Myocyte (in vitro differentiated cells): ENCODE measurements around the gene KL. TPM values are rescaled to one million over a fixed set of nuclear protein-coding genes. Genes with fewer than 3 reads are reported as not detected.

Experiments used
- DNase-seq: peaks from one replicate; pipeline ENCODE4 v3.0.0-alpha.2; 2012; ENCODE audit warnings: low read depth
- total RNA-seq: library from RNA; depleted of rRNA; stranded (reverse); fragments of >200 nt; gene quantifications from 2 replicates; pipeline ENCODE4 v1.2.3, GENCODE V29; 2014

The KL gene
- total RNA-seq, 1 donor from 2014 or later = not detected

DNA sequence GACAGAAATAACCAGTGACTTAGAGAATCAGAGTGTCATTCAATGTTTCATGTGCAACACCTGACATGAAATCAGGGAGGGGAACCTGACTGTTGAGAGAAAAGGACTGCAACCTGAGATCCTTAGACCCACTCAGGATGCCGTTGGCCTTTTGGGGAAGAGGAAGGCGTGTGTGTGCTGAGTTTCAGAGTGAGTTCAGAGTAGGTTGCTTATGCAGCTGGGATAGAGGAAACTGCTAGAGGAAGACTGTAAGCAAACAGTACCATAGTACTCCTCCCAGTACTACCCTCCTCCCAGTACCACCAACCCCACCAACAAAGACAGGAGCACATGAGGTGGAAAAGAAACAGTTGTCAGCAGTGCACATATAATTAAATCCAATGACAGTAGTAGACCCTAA lies 63.7 kb downstream of the KL start:
- no peak for DNase-seq

DNA sequence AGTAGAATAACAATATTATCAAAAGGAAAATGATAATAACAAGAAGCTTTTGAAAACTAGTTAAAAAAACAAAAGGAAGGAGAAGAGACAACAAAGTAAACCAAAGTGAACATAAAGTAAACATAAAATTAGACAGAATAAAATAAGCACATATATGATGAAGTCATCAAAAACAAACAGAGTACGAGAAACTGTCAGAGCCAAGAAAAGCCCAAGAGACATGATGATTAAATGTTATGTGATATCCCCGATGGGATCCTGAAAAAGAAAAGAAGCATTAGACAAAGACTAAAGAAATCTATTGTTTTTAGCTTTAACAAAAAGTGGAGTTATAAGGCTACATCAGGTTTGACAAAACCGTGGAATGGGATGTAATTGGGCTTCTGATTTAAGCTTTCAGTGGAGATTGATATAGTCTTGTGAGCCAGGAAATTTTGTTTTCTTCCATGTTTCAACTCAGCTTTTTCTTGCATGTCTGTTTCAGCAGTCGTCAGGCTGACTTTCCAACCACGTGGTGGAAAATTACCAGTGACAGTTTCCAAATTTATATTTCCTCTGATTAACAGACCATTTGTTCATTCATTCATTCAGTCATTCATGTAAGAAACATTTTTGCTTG lies 64.9 kb downstream of the KL start:
- DNase-seq = peak; percentile 63

DNA sequence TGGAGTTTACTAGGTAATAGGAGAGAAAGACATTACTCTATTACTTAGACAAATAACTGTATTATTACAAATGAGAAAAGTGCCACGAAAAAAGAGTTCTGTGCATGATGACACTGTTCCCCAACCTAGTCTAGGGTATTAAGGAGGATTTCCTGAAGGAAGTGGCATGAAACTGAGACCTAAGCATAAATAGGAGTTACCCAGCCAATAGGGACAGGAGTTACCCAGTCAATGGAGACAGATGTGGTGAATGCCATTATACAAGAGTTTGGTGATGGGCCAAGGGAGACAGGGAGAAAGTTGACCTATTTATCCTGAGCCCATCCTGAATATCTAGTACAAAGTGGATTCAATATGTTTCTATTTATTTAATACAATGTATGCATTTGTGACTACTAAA lies 65.4 kb downstream of the KL start:
- DNase-seq = no peak

DNA sequence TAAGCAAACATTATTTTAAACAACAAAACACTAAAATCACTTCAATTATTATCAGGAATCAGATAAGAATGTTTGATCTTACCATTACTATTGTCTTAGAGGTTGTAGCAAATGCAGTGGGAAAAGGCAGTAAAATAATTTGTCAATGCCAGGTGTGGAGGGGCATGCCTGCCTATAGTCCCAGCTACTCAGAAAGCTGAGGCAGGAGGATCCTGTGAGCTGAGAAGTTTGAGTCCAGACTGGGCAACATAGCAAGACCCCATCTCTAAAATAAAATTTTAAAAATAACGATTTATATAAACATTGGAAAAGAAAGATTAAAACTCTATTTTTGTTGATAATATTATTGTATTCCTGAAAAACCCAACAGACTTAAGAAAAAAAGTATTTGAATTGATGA lies 66.8 kb downstream of the KL start:
- no peak for DNase-seq

DNA sequence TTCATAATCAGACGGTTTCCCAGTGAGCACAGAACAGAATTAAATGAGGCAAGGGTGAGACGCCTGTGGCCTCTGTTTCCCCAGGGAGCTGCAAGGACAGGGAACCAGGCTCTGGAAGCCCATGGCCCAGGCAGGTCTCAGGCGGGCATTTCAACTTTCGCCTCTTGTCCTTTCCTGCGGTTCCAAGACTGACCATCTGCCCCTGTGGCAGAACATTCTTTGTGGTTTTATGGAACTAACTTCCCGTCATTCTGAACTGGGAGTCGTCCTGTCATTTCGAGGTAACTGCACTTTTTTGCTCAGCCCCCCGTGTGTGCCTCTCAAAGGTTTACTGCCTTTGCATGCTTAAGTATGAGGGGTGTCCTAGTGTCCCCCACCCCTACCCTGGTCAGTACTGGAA lies 70.9 kb downstream of the KL start:
- DNase-seq = peak; percentile 84

DNA sequence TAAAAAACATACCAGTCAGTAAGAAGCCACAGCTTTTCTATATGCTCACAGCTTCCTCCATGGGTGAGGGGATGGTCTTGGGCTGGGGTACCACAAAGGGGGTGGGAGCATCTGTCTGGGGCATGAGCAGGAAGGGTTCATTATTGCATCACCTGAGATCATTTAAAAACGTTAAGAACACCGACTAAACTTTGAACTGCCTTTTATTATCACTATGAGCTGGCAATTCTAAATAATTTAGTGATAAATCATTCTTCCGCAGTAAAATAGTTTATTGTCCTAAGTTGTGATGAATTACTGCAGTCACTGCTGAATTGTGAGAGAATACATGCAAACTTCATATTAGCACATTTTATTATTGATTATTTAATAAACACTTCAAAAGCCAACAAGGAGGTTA lies 71.6 kb downstream of the KL start:
- no peak for DNase-seq

DNA sequence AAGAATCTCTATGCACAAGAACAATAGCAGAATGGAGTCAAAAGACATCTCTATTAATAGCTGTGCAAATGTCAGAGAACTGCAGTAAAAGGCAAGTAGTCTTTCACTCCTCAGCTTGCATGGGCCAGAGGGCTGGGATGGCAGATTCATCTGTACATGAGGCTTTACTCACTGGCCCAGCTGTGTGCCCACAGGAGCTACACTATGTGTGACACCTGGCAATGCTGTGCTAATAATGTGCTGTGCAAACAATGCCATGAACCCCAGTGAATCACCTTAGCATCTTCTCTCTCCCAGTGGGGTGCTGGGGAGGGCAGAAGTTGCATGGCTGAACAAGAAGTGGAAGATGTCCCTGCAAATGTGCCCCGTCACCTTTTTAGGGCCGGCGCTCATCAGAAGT lies 73.1 kb downstream of the KL start:
- no peak for DNase-seq

DNA sequence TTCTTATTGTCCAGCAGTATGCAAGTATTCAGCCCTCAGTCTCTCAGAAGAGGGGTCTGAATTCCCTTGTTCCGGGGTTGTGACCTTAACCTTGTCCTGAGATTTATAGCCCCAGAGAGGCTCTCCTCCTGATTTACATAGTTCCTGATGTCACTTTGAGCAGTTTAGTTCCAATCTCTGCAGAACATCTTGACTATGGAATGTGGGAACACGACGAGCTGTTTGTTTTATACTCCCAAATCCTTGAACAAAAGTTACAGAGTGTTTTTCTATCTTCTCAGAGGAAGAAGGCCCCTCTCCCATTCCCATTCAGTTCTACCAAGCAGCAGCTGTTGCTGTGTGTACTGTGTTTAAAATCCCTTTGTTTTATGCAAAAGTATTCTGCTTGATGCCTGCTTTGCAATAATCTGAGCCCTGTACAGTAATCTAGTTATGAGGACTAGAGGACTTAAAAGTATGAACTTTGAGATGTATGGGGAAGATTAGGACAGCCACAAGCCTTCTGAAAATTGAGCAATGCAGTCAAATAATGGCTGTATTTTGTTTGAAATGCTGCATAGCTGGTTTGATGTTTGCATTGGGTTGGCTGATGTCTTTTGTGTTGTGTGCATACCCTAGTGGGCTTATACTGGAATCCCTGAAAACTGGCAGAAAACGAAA lies 74.7 kb downstream of the KL start:
- DNase-seq = no peak

DNA sequence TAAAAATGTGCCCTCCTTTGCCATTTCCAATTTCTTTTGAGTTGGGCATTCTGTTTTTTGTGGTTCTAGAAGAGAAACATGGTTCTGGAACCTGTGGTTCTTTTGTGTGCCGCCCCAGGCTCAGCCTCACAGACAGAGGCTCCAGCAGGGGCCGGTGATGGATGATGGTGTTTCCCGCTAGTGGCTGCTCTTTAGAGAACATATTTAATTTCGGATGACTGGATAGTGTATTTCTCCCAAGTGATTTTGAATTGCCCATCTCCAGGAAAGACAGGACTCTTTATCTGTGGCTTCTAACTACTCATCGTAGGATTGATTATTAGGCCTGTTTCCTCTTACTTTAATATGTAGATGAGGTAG lies 75.2 kb downstream of the KL start:
- DNase-seq = no peak

DNA sequence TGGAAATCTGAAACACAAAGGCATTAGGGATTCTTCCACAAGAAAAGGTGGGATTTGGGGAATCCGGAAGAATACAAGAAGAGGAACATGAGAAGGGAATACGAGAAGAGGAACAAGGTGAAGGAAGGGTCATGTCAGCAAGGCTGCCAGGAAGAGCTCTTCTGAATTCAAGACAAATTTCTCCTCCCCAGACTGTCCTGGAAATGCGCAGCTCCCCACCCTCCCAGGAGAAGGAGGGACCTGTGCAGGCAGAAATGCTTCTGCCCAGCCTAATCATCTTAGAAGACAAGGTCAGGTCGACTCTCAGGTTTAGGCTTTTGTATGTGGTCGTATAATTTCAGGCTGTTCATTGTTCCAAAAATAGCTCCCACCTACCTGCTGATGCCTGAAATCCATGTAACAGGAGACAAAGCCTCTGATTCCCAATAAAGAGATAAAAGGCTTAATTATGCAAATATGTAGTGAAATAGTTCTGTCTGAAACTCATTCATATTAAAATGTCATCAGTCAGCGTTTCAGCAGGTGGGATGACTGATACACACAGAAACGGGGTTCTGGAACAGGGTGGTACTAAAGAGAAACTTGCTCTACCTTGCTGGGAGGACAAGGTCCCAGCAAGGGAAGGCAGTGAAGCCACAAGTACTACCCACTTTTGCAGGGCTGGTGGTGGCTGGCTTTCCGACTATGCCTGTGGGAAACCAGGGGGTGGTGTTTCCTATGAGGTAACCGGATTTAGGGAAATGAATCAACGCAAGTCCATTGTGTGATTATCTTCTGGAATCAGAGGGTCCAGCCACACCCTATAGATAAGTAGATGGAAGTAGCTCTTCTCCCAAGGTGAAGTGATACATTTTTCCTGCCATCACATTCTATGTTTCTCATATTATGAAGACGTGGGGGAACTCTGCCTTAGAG lies 76.1 kb downstream of the KL start:
- DNase-seq = no peak

DNA sequence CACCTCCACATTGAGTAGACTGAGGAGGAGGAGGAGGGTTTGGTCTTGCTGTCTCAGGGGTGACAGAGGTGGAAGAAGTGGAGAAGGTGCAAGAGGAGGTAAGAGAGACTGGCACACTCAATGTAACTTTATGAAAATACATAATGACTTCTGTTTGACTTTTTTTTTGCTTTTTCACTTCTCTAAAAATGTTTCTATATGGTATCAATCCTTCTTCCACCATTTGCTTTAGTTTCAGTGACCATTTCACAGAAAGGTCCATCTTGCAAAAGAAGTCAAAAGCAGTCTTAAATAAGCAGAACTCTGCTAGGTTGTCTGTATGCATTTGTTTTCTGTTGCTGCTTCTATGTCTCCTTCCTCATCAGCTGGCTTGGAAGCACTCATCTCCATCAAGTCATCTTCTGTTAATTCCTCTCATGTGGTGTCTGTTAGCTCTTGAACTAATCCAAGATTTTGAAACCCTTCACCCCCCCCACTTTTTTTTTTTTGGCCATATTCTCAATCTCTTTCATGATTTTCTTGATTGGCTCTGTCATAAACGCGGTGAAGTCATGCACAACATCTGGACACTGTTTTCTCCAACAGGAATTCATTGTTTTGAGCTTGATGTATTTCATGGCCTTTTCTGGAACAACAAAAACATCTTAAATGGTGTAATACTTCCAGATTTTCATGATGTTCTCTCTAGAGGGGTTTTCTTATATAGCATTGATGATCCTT lies 80.8 kb downstream of the KL start:
- DNase-seq = no peak

DNA sequence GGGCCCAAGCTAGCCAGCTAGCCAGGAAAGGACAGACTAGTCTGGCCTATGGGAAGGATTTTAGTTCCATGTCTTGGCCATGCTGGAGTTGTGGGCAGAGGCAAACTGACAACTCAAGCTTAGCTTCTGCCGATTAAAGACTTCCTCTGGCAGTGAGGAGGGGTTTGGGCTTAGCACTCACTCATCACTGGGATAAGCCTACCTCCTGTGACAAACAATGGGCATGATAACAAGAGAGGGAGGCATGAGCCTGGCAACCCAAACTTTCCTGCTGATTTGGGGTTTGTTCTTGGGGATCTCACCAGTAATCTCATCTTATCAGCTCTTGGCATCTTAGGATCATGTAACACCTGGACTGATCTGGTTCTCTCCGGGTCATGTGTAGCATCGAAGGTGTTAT lies 83.6 kb downstream of the KL start:
- no peak for DNase-seq

DNA sequence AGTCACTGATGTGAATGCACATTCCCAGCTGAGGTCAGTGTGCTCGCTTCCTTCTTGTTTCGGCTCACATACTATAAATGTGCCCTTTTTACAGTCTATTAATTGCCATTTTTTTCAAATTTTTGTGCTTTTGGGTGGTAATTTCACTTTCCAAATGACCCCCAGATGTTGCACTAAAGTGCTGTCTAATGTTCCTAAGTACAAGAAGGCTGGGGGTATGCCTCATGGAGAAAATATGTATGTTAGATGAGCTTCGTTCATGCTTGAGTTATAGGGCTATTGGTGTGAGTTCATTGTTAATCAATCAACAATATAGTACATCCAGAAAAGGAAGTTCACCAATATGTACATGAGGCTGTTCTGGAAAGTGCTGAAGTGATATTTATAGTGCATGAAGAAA lies 84.7 kb downstream of the KL start:
- no peak for DNase-seq

DNA sequence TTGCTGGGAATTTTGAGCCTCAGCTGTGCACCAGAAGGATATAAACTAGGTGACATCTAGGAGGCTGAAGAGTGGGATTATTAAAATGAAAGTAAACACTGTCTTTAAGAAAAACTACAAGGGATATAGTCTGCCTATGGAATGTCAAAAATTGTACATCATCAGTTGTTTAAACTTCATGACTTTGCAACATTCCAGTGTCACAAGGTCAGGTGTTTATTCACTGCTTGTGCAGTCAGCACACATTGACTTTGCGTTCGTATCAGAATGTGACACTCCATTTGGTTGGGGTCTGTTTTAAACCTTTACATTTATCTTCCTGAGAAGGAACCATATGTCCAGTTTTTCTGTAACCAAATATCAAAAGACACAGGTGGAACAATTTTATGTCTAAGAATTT lies 85.6 kb downstream of the KL start:
- DNase-seq = no peak

DNA sequence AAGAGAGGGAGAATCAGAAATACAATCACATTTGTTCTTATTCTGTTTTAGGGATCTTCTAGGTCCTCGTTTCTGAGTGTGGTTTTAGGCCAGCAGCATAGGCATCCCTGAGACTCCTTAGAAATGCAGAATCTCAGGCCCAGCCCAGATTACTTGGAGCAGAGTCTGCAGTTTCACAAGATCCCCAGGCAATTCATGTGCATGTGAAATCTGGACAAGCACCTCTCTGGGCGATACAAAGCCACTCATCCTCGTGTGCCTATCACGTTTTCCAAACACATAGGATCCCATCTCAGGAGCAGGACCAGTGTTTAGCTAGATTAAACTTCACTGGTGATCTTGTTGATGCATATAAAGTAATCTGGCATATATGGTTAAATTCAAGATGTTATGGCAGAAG lies 87.2 kb downstream of the KL start:
- DNase-seq = no peak

DNA sequence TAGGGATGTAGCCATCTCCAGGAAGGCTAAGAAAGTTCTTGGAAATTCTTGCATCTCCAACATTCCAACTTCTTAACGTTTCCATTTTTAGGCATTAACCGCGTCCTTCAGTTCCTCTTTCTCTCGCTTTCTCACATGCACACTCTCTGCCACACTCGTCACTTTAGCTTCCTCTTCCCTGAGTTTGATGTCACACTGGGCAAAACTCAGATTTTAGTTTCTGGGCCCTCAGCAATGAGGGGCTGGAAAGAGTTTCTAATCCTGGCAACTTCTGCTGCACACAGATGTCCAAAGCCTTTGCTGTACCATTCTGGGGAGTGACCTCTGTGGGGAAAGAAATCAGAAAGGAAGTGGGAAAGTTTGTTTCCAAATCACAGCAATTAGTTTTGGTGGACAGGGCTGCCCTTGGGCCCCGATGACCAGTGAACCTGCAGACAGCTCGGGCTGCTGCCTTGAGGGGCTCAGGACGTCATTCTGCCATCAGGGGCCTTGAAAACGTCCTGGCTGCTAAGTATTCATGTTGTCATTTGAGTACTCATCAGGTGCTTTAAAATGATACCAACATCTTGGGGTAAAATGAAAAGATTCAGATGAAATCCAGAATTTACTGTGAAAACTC lies 89.3 kb downstream of the KL start:
- DNase-seq = no peak

DNA sequence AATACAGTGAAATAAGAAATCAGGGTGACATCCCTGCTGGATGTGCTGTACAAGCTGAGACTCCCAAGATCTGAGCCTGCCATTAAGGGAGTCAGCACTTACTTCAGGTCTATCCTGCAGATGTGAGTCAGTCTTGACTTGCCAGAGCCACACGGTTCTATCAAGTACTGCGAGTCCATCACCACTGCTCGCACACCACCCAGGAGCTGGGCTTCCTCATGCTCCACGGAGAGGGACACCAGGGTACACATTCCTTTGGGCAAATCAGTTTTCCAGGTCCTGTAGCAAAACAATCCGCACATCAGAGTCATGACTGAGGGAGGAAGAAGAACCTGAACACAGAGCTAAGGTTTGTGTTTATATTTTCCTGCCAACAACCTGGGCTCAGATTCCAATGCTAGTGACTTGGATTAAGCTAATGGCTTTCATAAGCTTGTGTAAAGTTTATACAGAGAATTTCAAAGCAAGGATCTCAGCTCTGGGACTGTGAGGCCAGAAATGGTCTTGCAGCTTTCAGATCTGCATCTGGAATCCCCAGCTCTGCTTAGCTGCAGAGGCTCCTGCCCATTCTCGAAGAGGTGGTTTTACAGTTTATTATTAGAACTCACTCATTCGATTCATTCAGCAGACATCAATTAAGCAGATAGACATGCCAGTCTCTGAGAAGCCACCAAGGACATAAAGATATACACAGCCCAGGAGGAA lies 90.6 kb downstream of the KL start:
- peak; percentile 42 for DNase-seq

DNA sequence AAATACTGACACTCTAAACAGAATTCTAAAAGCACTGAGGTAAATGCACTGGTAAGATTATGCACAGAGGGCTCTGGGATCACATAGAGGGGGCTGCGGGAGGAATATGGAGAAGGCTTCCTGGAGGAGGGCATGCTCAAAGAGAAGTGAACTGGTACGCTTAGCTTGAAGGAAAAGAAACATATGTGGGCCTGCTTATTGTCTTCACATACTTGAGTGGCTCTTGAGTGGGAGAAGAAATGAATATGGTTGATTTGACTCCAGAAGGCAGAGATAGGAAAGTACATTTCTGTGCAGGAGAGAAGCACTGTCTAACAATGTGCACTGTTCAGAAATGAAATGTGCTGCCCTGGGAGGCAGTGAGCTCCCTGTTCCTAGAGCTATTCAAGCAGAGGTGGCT lies 91.1 kb downstream of the KL start:
- no peak for DNase-seq

DNA sequence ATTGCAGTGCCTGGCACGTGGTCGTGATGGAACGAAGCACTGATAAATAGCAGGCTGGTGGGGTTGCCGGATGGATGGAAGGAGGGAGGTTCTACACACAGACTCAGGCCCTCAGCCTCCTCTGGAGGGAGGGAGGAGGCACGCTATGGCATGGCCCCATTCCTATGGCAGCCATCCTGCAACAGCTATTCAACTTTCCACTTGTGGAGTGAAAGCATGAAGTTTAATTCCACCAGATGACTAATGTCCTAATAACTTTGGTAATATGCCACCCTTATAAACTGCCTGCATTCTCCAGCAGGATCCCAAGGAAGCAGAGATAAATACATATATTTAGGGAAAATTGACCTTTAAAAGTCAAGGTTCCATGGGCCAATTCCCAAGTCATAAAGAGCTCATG lies 92.4 kb downstream of the KL start:
- peak; percentile 53 for DNase-seq

DNA sequence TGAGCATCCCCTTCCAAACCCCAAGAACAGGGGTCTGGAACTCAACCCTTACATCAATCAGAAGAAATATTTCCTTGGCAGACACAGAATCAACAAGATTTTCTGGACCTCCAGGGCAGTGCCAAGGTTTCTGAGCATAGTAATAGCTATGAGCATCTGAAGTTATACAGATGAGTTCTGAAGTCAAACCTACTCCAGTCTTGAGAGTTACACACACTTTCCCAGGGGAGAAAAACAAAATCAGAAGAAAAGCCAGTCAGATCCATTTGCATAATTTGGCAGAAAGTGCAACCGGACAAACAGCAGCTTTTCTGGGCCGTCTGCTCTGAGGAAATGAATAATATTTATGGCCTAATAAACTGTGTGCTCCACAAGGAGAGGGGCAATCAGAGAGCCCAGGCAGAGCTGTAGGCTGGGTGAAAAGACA lies 93.1 kb downstream of the KL start:
- no peak for DNase-seq

DNA sequence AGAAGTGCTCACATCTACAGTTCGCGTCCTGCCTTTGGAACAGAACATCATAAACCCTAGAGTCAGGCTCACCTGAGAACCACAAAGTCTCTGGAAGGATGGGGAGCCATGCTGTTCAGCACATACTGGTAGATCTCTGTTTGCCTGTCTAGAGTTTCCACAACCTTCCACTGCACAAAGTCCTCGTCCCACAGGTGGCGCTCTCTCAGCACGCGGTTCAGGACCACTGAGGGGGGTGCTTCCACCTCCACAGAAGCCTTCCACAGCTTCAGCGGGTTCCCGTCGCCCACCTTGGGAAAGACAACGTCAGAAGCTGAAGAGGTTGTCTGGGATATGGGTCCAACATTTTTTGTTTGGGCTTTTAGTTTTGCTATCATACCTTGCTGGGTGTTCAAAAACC lies 93.6 kb downstream of the KL start:
- DNase-seq = no peak
